Ectodermal cell (in vitro differentiated cells): ENCODE results near the gene ALPK3. TPM values are rescaled to one million over a fixed set of nuclear protein-coding genes. Genes with fewer than 3 reads are reported as not detected.
A peak's percentile ranks its signal among the peaks of the same experiment; 100 is the strongest.

ENCODE experiments used
- H3K27ac ChIP-seq: 2 replicates; pipeline ENCODE4 v1.7.0; 2013; ENCODE audit warnings: mild to moderate bottlenecking, low read depth, low read length; ENCODE audit not compliant: insufficient read depth, poor library complexity, severe bottlenecking
- H3K27me3 ChIP-seq: 2 replicates; pipeline ENCODE4 v1.7.0; 2013; ENCODE audit warnings: mild to moderate bottlenecking, low read length; ENCODE audit not compliant: insufficient read depth, control insufficient read depth, poor library complexity, severe bottlenecking
- H3K36me3 ChIP-seq: one replicate; pipeline ENCODE4 v1.7.0; 2013; ENCODE audit warnings: low read length; ENCODE audit not compliant: control insufficient read depth, insufficient read depth
- H3K4me1 ChIP-seq: one replicate; pipeline ENCODE4 v1.7.0; 2013; ENCODE audit warnings: low read length; ENCODE audit not compliant: control insufficient read depth, insufficient read depth
- H3K4me3 ChIP-seq: 2 replicates; pipeline ENCODE4 v1.7.0; 2013; ENCODE audit warnings: low read depth, low read length, control low read depth; ENCODE audit not compliant: insufficient read depth
- H3K9me3 ChIP-seq: 2 replicates; pipeline ENCODE4 v1.7.0; 2013; ENCODE audit warnings: mild to moderate bottlenecking, low read length, moderate library complexity; ENCODE audit not compliant: control insufficient read depth
- WGBS, 2 experiments: methylation state at CpG; one replicate each; pipeline ENCODE4 v1.1.7; 2013; ENCODE audit warnings: missing lambda C conversion rate in 2 of 2; 5-methylcytosine and 5-hydroxymethylcytosine counted together
- polyA plus RNA-seq, 4 experiments: library from polyadenylated mRNA; stranded (reverse); fragments of 50-300 nt; gene quantifications; one replicate each; pipeline ENCODE4 v1.2.3, GENCODE V29; 2013

Gene ALPK3, protein sequence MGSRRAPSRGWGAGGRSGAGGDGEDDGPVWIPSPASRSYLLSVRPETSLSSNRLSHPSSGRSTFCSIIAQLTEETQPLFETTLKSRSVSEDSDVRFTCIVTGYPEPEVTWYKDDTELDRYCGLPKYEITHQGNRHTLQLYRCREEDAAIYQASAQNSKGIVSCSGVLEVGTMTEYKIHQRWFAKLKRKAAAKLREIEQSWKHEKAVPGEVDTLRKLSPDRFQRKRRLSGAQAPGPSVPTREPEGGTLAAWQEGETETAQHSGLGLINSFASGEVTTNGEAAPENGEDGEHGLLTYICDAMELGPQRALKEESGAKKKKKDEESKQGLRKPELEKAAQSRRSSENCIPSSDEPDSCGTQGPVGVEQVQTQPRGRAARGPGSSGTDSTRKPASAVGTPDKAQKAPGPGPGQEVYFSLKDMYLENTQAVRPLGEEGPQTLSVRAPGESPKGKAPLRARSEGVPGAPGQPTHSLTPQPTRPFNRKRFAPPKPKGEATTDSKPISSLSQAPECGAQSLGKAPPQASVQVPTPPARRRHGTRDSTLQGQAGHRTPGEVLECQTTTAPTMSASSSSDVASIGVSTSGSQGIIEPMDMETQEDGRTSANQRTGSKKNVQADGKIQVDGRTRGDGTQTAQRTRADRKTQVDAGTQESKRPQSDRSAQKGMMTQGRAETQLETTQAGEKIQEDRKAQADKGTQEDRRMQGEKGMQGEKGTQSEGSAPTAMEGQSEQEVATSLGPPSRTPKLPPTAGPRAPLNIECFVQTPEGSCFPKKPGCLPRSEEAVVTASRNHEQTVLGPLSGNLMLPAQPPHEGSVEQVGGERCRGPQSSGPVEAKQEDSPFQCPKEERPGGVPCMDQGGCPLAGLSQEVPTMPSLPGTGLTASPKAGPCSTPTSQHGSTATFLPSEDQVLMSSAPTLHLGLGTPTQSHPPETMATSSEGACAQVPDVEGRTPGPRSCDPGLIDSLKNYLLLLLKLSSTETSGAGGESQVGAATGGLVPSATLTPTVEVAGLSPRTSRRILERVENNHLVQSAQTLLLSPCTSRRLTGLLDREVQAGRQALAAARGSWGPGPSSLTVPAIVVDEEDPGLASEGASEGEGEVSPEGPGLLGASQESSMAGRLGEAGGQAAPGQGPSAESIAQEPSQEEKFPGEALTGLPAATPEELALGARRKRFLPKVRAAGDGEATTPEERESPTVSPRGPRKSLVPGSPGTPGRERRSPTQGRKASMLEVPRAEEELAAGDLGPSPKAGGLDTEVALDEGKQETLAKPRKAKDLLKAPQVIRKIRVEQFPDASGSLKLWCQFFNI (N-terminal part only)
- 10.4 TPM for polyA plus RNA-seq (2013, experiment 1 of 4)
- 15.2 TPM for polyA plus RNA-seq (2013, experiment 2 of 4)
- polyA plus RNA-seq (2013, experiment 3 of 4): 8.8 TPM
- 9.8 TPM for polyA plus RNA-seq (2013, experiment 4 of 4)

DNA sequence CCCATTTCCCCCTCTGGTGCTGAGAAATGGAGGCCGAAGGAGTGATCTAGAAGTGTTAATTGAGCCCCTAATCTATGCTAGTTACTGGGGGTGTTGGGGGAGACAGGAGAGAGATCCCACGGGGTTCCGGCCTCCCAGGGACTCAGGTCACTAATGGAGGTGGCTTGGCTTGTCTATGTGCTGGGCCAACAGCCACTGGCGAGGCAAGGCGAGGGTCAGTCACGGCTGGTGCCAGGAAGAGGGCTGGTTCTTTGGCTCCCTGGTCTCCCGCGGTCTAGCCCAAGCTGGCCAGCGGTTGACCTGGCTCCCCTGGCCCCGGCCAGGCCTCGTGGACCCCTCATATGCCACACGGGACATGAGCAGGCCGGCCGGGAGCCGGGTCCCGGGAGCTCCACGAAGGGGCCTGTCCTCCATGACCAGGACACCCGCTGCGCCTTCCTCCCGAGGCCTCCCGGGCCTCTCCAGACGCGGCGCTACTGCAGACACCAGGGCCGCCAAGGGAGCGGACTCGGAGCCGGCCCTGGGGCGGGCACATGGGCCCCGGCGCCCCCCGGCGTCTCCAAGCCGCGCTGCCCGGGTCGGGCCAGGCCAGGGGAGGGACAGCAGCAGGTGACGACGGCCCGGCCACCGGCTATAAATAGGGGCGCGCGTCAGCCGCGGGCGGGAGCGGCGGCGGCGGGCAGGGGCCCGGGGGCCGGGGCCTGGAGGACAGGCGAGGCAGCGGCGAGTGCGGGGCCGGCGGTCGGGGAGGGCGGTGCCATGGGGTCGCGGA lies at the start of gene ALPK3:
TSS of gene ALPK3 (plus strand) at position 663 of the 772 bp plus-strand sequence. CDS start at position 760, 97 bp downstream.
- Histone ChIP-seq H3K4me1 (peaks cover 31% of the 10 kb centered on the region), H3K27ac (peak within 1 kb of the TSS; percentile 88), H3K27me3 (no peaks in the 10 kb centered on the region), H3K36me3 (no peaks in the 10 kb centered on the region), H3K4me3 (peak within 1 kb of the TSS; percentile 36), H3K9me3 (no peaks in the 10 kb centered on the region)
- WGBS, 2 experiments: 25 to 26% methylated on average over 63 of the region's 63 CpGs

DNA sequence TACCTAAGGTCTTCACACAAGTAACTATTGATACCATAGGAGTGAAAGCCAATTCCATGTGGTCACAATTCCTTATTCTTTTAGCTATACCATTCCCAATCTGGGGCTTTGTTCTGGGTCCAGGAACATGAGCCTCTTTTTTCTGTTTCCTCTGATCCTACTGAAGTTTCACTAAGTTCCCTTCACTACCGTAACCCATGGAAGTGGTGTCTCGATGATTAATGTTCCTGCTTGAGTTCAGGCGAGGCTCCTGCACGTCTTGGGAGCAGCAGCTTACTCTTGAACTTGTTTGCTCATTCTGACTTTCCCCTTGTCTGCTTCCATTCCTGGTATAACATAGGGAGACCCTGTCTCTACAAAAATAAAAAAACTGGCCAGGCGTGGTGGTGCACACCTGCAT lies 45.1 kb upstream of the ALPK3 start:
- H3K4me3 ChIP-seq: no peak overlapping the region
- H3K4me1 ChIP-seq: no peaks in the 10 kb centered on the region
- 92 to 94% methylated on average over 5 of the region's 5 CpGs for WGBS, 2 experiments
- no peaks in the 10 kb centered on the region for H3K27me3 ChIP-seq
- no peaks in the 10 kb centered on the region for H3K36me3 ChIP-seq
- no peaks in the 10 kb centered on the region for H3K9me3 ChIP-seq
- H3K27ac ChIP-seq: no peak overlapping the region

DNA sequence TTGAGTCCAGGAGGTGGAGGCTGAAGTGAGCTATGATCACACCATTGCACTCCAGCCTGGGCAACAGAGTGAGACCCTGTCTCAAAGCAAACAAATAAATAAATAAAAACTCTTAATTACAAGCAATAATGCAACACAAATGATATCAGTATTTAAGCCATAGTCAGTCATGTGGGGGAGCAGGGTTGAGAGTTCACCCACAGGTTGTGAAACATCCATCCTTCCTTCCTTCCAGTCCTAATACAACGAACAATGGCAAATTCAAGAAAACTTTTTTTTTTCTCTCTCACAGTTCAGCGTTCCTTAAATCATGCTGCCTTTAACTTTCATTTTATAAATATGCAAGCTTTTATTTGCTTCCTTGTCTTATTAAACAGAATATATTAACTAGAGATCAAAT lies 44.7 kb upstream of the ALPK3 start:
- H3K9me3 ChIP-seq: no peaks in the 10 kb centered on the region
- H3K27me3 ChIP-seq: no peaks in the 10 kb centered on the region
- H3K36me3 ChIP-seq: no peaks in the 10 kb centered on the region
- no peak overlapping the region for H3K4me3 ChIP-seq
- 88 to 95% methylated on average over 2 of the region's 2 CpGs for WGBS, 2 experiments
- no peaks in the 10 kb centered on the region for H3K4me1 ChIP-seq
- no peak overlapping the region for H3K27ac ChIP-seq

DNA sequence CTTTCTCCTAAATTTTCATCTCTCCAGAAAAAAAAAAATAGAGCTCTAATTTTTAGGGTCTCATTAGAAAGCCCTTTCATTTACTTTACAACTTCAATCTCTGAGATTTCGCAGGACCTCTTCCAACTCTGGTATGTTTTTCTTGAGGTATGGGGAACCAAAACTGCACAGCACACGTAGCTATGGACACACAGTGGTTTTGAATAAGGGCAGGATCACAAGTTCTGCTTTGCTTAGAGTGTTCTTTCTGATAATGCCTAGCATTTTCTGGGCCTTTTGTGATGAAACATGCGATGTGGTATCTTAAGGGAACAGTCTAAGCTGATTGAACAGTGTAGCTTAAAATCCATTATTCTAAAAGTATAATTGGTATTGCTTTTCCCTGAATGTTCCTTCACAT lies 43.4 kb upstream of the ALPK3 start:
- no peak overlapping the region for H3K27ac ChIP-seq
- WGBS, 2 experiments: 92 to 94% methylated on average over 3 of the region's 3 CpGs
- no peaks in the 10 kb centered on the region for H3K4me1 ChIP-seq
- H3K27me3 ChIP-seq: no peaks in the 10 kb centered on the region
- H3K9me3 ChIP-seq: no peaks in the 10 kb centered on the region
- no peaks in the 10 kb centered on the region for H3K36me3 ChIP-seq
- H3K4me3 ChIP-seq: no peak overlapping the region

DNA sequence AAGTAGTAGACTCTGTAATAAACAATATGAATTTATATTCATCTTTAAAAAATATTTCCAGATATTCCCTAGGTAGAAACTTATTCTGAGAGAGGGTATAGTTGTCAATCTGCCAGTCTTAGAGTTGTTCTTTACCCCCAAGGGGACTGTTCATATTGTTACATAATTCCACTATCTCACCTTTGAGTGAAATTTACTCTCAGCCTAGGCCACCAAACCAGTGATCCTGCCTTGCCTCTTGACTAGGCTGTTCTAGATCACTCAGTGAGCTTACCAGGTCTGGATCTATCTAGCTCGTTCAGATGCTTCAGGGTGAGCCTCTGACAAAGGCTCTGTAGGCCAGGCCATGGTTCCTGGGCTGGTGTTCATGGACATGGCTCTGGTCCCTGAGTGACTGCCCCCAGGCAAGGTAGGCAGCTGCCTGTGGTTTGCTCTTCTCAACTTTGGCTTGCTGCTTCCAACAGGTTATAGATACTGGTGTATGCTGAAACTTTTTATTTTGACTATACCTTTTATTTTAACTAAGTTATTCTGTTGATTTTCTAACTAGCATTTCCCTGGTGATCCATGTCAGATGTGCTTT lies 41.2 kb upstream of the ALPK3 start:
- Histone ChIP-seq H3K36me3 (no peaks in the 10 kb centered on the region), H3K4me1 (no peaks in the 10 kb centered on the region), H3K4me3 (no peak overlapping the region), H3K27ac (no peak overlapping the region), H3K9me3 (no peaks in the 10 kb centered on the region), H3K27me3 (no peaks in the 10 kb centered on the region)
- 94 to 97% methylated on average over 1 of the region's 1 CpG for WGBS, 2 experiments

DNA sequence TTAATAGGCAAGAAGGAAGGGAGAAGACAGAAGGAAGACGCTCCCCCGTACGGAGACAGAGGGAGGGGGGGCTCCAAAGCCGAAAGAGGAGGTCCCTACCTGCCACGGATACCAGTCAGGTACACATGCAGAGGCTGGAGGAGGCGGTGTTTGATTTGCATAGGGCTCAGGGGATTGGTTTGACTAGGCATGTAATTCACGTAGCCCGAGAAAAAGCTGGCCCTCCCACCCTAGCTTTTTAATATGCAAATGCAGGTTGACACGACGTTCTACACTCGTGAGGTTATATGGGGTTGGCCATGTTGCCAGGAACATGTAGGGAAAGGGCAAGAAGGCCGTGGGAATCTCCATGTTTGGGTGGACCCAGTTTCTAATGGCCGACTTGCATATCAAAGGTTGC lies 39.0 kb upstream of the ALPK3 start:
- H3K36me3 ChIP-seq: peaks cover 7% of the 10 kb centered on the region
- H3K27ac ChIP-seq: no peak overlapping the region
- H3K4me1 ChIP-seq: no peaks in the 10 kb centered on the region
- no peaks in the 10 kb centered on the region for H3K9me3 ChIP-seq
- WGBS, 2 experiments: 56 to 60% methylated on average over 13 of the region's 13 CpGs
- H3K4me3 ChIP-seq: no peak overlapping the region
- H3K27me3 ChIP-seq: no peaks in the 10 kb centered on the region

DNA sequence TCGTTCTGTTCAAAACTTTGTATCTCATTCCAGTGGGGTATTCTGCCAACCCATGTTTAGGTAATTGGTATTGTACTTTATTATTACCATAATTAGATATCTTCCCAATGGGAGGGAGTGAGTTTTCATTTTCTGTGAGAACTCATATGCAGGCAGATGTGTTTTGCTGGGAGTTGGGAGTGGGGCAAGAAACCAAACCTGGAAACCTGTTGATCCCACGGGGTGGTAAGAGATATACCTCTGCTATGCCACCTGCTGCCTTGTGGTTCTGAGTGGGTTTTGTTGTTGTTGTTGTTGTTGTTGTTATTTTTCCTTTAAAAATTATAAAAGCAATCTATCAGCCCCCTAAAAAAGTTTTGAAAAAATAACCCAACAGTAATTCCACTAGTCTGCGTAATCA lies 36.7 kb upstream of the ALPK3 start:
- WGBS, 2 experiments: 96 to 100% methylated on average over 3 of the region's 3 CpGs
- Histone ChIP-seq H3K4me3 (no peak overlapping the region), H3K9me3 (no peaks in the 10 kb centered on the region), H3K27ac (no peak overlapping the region), H3K27me3 (no peaks in the 10 kb centered on the region), H3K4me1 (no peaks in the 10 kb centered on the region), H3K36me3 (peaks cover 20% of the 10 kb centered on the region)

DNA sequence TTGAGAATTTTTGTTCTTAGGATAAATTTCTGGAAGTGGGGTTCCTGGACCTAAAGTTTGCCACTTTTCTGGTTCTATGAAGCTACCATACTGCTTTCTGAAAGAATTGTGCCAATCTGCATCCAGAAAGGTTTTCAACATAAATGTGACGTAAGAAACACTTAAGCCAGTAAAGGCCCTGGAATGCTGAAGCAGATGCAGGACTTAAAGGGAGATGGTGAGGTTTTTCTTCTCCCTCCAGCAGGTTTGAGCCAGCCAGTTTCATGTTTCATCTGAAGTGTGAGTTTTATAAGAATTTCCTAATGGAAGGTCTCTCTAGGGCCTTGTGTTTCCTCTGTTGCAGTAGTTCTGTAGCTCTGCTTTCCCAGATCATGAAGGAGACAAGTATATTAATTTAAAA lies 35.7 kb upstream of the ALPK3 start:
- Histone ChIP-seq H3K36me3 (peaks cover 25% of the 10 kb centered on the region), H3K27ac (no peak overlapping the region), H3K27me3 (no peaks in the 10 kb centered on the region), H3K4me3 (no peak overlapping the region), H3K4me1 (no peaks in the 10 kb centered on the region), H3K9me3 (no peaks in the 10 kb centered on the region)
- 100% methylated on average over 1 of the region's 1 CpG for WGBS, 2 experiments

DNA sequence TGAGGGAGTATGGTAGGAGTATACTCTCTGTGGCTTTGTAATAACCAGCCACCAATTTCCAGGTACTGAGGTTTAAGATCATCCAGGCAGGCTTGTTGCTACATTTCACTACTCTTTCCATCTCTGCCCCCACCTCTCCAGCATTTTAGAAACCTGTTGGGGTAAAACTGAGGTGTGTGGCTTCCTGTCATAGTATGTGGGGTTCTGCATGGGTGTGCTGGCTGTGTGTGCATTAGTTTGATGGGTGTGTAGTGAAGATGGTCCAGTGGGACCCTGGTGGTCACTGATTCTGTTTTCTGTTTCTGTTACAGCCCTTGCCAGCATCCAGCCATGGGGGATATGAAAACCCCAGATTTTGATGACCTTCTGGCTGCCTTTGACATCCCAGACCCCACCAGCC lies 34.8 kb upstream of the ALPK3 start:
- H3K27me3 ChIP-seq: no peaks in the 10 kb centered on the region
- no peak overlapping the region for H3K27ac ChIP-seq
- peaks cover 25% of the 10 kb centered on the region for H3K36me3 ChIP-seq
- no peaks in the 10 kb centered on the region for H3K4me1 ChIP-seq
- no peaks in the 10 kb centered on the region for H3K9me3 ChIP-seq
- H3K4me3 ChIP-seq: no peak overlapping the region
